SK-N-MC (cell line): ENCODE measurements around the gene GPR152.
"Not testable (repeated sequence)": the region's sequence is repeated elsewhere in the genome, so short reads cannot be mapped to it uniquely, and the experiment has no call there.

Experiments used
- EZH2 ChIP-seq: fragments of 200-600 bp; sonication (generic); IDR thresholded peaks from one replicate; pipeline ENCODE4 v1.6.1; 2017; ENCODE audit warnings: antibody characterized with exemption
- POLR2AphosphoS5 ChIP-seq: IDR thresholded peaks from 2 replicates; pipeline ENCODE4 v1.6.1; 2012; ENCODE audit warnings: mild to moderate bottlenecking, low read depth, low read length, borderline replicate concordance

GRCh38 chr11:67476692-67477091, 24.2 kb upstream of the GPR152 start:
- TF ChIP-seq POLR2AphosphoS5, EZH2: not testable (repeated sequence)
